Fibroblast of skin of right quadriceps (primary cell): ENCODE measurements around the gene ARMC2.
"Not testable (repeated sequence)": the region's sequence is repeated elsewhere in the genome, so short reads cannot be mapped to it uniquely, and the experiment has no call there.

Experiments used
- DNase-seq: peaks from one replicate; pipeline ENCODE4 v3.0.0-alpha.2; 2013

Gene ARMC2

DNA sequence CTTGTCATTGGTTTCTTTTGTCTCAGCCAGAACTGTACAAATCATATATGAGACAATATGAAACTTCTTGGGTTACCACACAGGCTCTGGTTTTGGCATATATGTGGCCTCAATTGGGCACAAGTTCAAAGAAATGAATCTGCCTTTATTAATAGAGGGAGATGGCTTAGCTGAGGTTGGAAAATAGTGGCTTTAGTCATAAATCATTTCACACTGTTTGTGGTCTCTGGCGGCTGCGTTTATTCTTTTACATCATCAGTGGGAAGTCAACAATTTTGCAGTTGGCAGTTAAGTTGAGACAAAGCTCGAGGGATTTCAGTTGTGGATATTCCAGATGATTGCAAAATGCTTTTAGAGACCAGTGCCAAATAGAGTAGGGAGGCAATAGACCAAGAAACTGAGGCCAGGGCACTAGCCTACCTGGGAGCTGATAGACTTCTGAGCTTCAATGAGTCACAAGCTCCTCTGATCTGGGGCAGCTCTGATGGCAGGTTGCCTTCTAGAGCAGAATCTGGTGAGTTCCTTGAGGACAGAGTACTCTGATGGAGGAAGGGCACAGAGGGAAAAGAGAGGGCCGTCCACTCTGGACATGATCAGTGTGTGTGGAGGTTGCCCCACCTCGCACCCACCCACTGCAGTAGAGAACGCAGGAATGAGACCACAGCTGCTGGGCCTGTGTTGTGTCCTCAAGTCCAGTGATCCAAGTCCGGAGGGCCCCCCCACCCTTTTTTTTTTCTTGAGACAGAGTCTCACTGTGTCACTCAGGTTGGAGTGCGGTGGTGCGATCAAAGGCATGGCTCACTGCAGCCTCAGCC, 73.5 kb downstream of the ARMC2 start:
- peak; percentile 85 for DNase-seq

DNA sequence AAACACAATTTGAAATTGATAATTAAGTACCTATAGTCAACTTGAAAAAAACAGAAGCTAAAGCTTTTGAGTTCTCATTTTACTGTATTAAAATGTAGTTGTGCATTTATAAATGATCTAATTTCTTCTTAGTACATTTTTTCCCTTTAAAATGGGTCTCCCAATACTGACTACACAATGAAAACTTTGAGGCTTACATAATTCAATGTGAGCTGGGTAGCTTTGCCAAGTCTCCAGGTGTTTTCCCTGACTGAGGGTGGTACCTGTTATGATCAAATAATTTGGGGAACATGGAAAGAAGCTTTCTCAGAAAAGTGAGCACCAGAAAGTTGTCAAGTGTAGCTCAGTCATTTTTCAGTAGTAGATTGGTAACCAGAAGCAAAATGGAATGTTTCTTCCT, 74.3 kb downstream of the ARMC2 start:
- no peak for DNase-seq

DNA sequence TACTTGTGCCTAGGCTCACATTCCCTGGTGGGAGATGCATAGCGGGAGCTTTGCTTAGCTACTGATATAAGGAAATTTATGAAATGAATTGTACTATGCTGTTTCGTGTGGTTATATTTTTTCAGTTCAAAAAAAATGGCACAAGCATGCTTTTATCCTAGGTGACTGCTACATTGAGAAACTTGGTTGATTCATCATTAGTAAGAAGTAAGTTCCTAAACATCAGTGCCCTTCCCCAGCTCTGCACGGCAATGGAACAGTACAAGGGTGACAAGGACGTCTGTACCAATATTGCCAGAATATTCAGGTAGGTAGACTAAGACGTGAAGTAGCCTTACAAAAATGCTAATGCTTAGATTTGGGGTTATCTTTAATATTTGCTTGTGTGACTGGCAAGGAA, 79.7 kb downstream of the ARMC2 start:
- no peak for DNase-seq

DNA sequence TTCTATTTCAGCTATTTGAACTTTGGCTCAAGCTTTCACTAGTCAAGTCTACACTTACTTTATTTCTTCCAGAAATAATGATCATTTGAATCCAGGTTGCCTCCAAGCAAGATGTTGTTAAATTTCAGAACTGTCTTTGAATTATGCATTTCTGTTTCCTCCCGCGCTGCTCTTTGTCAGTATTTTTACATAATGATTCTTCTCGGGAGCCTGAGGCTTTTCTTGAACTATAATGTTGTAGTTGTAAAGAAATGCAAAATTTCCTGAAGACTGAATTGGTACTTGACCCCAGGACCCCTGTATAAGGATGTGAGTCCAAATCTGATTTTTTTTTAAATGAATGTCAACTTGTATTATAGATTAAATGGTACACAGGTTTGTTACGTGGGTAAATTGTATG, 80.4 kb downstream of the ARMC2 start:
- DNase-seq: no peak

DNA sequence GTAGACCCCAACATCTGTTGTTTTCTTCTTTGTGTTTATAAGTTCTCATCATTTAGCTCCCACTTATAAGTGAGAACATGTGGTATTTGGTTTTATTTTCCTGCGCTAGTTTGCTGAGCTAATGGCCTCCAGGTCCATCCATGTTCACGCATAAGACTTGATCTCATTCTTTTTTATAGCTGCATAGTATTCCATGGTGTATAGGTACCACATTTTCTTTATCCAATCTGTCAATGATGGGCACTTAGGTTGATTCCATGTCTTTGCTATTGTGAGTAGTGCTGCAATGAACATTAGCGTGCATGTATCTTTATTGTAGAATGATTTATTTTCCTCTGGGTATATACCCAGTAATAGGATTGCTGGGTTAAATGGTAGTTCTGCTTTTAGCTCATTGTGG, 82.9 kb downstream of the ARMC2 start:
- not testable (repeated sequence) for DNase-seq

DNA sequence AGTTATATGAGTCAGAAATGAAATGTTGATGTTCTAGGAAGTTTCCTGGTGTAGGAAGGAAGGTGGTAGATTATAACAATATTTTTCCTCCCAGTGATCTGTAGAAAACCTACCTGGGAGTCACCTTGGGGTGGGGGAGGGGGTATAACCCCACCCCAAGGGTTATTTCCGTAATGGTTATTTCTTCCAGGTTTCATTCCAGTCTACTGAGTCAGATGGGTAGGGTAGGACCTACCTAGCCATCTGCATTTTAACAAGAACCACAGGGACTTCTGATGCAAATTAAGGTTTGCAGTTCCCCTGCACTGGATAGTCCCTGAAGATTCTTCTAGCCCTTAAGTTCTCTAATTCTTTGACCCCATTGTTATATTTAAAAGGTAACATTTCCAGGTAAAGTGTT, 88.9 kb downstream of the ARMC2 start:
- no peak for DNase-seq

DNA sequence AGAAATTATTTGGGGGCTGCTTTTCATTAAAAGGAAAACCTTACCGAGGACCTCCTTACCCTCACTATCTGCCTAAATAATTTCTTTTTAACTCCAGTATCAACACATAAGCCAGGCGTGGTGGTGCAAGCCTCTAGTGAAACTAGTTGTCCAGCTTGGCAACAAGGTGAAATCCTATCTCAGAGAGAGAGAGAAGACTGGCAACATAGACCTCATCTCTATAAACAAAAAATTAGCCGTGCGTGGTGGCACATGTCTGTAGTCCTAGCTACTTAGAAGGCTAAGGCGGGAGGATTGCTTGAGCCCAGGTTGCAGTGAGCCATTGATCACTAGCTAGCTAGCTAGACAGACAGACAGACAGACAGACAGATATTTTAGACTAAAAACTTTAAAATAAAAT, 92.5 kb downstream of the ARMC2 start:
- no peak for DNase-seq

DNA sequence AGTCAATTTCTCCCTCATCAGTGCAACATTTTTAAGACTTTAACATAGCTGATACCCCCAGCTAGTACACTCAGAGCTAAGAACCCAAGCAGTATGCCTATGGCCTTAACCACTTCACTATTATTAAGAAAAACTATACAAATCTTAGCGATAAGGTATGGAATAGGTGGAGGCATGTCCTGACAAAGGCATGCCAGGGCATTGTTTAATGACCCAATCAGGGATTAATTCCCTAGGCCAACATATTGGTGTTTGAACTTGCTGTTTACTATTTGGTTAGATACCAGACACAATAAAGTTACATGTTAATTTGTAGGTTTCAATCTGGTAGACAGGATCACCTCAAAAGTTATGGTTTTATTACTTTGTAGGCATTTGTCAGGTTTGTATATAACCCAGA, 93.1 kb downstream of the ARMC2 start:
- DNase-seq: no peak

DNA sequence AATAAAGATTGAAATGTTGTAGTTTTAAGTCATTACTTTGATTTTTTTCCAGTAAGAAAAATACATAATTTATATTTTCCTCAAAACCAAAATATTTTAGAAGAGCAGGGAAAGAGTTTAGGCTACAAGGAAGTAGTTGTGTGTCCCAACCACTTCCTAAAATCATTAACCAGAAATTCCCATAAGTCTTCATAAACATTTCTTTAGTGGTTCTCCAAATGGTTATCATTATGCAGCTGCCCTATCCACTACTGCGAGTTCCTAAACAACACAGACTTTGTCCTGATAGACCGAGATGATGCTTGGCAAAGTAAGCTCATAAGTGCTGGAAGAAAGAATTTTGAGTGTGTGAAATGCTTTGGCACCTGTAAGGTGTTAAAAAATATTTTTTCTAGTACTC, 93.6 kb downstream of the ARMC2 start:
- DNase-seq: no peak

DNA sequence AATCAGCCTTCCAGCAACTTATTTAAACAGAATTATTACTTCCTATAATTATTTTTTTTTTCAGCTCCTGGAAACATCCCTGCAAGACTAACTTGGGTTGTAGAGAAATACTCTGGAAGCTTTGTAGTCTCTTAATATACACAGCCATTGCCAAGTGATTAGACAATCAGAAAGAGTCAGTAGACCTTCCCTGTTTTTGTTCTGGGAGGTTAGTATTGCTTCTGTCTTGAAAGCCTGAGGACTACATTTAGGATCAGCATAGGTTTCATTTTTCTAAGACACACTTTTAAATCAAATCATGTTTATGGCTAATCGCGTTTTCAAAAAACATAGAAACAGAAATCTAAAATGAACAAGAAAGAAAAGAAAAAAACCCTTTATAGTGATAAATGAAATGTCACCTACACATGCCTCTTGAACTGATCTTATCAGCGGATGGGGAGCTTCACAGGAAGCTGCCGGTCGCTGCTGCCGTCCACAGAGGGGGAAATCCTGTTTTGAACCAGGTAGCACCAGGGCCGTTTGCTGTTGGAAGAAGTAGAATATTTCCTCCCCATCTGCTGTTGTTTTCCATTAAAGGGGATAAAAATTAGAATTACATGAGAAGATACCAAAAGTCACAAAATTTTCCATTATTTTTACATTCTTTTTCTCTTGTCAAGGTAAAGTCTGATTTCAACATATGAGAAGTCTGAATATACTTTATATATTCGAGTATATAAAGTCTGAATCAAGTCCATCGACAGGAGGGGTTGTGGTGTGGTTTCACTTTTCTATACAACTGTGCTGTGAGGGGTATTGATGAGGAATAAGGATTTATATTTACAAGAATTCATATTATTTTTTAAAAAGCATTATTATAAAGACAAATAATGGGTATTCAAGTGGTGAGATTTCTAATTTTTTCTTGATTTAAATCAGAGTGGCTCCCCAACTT, 94.6 kb downstream of the ARMC2 start:
- no peak for DNase-seq

DNA sequence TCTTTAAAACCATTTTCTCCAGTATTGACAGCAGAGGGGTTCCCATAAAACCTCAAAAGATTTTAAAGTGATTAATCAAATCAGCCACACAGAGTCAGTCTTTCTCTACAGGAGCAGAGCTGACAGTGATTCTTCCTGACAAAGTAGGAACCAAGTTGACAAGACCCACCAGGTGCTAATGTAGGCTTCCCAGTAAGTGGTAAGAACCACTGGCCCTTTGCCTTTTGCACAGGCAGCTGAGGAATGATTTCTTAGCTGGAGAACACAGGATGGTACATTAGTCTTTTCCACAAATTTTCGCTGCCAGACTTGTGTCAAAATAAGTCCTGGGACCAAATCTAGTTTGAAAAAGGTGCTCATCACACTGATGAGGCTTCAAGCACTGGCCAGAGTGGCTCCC, 95.8 kb downstream of the ARMC2 start:
- no peak for DNase-seq

DNA sequence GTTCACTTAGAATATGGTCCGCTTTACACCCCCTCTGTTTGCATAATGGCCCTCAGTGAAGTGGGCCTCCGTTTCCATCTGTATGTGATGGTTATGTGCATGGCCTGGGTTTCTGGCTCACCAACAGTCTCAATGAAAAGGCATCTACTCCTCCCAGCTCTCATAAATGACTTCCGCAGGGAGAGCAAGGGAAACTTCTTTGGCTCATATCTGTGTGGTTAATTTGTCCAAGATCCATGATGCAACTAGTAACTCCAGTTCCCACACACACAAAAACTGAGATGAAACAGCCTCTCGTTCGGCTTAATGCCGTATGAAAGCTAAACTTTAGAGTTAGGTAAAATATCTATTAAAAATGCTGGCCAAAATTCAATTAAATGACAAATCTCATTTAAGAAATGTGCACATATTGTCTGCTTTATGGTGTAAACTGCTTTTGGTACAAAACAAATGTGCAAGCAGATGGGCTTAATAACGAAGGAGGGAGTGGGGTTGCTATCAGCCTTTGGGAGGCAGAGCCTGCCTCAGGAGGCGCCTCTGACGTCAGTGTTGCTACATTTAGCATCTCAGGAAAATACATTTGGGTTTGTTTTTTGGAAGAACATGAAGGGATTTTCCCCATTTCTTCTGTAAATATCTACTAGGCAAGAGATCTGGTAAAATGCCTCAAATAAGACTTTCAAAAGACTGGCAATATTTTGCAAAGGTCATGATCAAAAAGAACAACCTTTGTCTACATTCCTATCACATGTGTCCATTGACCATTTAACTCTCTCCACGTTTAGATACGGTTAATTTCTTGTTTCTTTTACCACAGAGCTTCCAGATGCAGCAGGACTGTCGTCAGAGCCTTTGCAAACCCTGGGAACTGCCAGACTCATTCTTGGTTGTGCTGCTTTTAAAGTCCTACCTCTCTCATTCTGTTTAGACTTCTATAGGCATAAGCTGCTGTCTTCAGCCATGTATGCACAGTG, 96.8 kb downstream of the ARMC2 start:
- peak; percentile 90 for DNase-seq

DNA sequence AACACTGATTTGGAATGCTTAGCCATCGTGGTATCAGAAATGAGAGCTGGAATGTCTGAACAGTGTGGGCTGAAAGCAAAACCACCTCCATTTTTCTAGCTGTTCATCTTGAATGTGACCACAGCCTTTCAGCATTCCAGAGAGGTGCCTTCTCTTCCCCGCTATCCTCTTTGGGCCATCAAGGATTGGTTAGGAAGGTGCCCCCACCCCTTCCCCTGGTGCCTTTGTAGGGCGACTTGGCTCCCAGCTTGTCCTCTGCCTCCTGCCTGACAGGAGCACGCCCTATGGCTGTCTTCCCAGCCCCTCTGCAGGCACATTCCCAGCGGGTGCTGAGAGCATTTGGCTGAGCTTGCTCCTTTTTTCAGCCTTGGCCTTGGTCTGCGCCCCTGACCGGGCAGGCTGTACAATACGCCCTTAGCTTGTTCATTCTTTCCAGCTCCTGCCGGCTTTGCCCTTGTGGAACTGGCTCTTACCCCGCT, 97.5 kb downstream of the ARMC2 start:
- peak; percentile 23 for DNase-seq

DNA sequence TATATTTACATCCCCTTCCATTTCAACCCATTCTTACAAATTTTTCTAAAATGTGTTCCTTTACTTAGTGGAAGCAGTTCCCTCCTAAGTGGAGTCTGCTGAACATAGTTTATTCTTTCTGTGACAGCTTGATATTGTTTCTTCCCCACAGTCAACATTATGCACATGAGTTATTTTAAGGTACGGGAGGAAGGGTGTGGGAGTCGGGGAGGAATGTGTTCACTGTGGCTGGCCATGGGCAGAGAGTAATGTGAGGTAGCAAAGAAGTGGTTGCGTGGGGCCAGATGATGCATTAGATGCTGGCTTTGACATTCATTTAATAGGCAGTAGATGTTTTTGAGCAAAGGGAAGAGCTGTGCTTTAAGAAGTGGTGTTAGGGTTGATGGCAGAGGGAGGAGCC, 98.5 kb downstream of the ARMC2 start:
- no peak for DNase-seq

DNA sequence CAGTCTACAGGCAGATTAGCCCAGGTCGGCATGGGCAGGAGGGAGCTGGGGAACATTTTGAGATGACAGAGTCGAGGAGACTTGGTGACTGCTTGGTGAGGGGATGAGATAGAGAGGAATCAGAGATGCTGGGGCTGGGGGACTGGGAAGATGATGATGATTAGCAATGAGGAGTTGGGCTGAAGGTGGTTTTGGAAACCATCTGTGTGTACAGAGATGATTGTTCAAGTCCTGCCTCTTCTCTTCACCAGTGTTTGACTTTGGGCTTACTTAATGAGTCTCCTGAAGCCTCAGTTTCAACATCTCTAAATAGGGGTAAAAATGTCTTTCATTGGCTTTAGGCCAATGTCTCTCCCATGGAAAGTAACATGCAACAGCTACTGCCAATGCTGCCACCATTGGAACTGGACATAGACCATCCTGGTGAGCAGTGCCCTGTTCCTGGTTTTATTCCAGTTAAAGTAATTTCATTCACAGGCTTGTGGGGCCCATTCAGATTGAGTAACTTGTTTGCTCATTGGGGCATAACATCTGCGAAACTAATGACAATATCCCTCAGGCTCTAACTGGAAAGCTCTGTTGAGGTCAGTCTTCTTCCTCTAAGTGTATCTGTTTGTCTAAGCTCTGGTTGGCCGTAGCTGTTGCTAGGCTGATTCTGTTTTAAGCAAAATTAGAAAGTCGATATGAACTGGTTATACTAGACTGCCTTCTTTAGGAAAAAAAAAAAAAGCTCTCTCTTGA, 99.1 kb downstream of the ARMC2 start:
- DNase-seq: peak; percentile 21

DNA sequence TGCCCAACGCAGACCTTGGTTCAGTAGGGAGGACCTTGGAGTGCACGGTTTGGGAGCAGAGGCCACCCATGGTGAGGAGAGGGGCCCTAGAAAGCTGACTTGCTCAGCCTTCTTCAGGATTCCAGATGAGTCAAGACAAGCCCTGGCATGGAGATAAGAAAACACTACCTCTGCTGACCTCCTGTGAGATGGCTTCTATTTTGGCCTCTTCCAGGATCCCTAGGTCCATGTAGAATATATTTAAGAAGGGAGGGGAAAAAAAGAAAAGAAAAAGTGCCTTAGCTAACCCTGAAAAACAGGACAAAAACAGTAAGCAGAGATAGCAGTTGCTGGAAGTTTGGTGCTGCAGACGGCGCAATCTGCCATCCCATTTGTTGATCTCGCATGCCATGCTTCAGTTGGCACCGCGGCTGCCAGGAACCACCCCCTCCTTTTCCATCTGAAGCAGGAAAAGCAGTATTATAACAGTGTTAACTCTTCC, 100.0 kb downstream of the ARMC2 start:
- DNase-seq: no peak

DNA sequence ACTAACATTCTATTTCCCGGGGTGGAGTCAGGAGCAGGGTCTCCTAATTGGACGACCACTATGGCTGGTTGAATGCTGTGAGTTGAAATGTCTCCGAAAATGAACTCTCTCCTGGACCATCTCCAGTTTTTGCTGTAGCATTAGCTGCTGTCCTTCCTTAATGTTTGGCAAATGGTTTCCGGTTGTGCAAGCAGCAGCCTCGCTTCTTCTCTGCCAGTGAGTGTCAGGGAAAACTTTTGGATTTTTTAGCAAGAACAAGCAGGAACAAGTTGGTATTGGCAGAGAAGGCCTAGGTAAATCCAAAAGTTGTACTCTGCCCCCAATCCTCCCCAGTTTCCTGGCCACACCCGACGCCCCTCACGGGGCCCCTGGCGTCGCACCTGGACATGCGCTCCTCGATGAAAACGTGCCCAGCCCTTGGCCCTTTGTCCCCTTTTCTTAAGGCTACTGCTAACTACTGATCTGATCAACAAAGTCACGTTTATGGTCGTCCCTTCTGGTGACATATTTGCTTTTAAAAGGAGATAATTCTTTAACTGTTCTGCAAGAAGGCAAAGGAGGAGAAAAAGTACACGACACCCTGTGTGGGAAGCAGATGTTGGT, 103.2 kb downstream of the ARMC2 start:
- DNase-seq: no peak

DNA sequence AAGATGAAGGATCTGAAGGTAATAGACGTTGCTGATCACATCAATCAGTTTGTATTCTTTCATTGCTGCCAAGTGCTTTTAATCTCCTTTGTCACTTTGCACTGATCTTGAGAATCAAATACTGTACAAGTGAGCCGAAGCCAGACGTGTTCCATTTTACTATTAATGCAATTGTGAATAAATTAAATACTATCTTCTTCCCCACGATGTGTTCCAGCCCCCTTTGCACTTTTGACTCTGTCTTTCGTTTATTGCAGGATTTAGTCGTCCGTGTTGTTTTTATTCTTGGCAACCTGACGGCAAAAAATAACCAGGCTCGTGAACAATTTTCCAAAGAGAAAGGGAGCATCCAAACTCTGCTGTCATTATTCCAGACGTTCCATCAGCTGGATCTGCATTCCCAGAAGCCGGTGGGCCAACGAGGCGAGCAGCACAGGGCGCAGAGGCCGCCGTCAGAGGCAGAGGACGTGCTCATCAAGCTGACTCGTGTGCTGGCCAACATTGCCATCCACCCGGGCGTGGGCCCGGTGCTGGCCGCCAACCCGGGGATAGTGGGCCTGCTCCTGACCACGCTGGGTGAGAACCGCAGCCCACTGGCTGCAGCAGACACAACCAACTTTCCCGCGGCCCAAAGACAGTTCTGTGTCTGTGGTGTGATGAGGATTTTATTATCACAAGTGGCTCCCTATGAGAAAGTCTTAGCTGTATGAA, 104.7 kb downstream of the ARMC2 start:
- DNase-seq: no peak

DNA sequence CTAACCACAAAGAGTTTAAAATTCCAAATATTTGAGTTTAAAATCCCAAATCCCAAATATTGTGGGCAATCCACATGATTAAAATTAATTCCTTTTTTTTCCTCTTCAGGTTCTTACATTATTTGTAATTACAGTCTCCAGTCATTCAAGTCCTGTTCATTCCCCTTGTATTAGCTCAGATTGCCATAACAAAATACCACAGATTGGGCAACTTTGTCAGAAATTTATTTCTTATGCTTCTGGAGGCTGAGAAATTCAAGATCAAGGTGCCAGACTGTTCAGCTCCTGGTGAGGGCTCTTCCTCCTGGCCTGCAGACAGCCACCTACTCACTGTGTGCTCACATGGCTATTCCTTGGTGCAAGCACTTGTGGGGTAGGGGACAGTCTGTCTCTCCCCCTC, 105.5 kb downstream of the ARMC2 start:
- no peak for DNase-seq

DNA sequence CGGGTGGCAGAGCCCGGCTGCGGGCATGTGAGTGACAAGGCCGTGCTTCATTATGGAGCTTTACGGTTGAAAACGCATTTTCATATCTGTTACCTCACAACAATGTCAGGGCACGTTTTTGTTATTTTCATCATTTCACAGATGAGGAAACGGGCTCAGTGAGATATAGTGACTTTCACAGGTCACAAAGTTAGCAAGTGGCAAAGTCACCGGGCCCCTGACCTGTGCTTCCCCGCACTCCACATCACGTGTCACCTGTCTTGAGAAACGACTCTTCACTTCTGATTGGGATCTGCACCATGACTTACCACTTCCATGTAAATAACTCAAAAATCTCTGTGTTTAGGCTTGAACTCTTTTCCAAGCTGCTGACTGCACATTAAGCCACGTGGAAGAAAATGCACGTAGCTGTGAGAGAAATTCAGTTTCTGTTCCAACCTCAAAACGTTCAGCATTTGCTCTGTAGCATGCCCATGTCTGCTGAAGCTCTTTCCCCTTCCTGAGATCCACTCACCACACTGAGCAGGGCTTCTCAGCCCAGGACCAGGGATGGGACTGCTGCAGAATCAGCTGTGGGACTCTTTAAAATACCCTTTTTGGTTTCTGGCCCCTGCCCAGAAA, 107.2 kb downstream of the ARMC2 start:
- DNase-seq: no peak
